Epithelial cell of esophagus (primary cell): ENCODE results near the gene AUTS2.

Experiments used
- DNase-seq: peaks from one replicate; pipeline ENCODE4 v3.0.0; 2010; ENCODE audit warnings: low read depth
- H3K4me3 ChIP-seq: 2 replicates; pipeline ENCODE4 v1.5.1; 2011; ENCODE audit warnings: mild to moderate bottlenecking, low read length, control low read depth
- TF ChIP-seq, protein P1 (sequence below): IDR thresholded peaks from 2 replicates; pipeline ENCODE4 v1.5.1; 2011; ENCODE audit warnings: low read depth, mild to moderate bottlenecking, low read length, control low read depth, inconsistent platforms; ENCODE audit not compliant: insufficient read depth; ENCODE audit errors: missing control alignments

AUTS2 gene

DNA sequence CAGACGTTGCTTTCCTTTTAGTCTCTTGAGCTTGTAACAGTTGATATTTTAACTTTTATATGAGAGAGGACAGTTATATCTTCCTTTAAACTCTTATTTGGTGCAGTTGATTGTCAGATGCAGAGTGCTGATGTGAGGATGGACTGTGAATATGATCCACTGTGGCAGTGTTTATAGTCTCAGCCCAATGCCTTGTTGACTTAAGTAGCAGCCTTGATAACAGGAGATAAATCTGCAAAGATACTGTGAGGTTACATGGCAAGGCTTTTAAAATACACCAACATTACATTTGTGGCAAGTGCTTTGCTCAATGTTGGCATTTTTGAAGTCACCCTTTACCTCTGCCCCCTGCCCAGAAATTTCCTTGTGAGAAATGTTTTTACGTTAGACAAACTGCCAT, 206.7 kb downstream of the AUTS2 start:
- H3K4me3 ChIP-seq, result no peak overlapping the region
- no peak for DNase-seq
- TF ChIP-seq, protein P1, sequence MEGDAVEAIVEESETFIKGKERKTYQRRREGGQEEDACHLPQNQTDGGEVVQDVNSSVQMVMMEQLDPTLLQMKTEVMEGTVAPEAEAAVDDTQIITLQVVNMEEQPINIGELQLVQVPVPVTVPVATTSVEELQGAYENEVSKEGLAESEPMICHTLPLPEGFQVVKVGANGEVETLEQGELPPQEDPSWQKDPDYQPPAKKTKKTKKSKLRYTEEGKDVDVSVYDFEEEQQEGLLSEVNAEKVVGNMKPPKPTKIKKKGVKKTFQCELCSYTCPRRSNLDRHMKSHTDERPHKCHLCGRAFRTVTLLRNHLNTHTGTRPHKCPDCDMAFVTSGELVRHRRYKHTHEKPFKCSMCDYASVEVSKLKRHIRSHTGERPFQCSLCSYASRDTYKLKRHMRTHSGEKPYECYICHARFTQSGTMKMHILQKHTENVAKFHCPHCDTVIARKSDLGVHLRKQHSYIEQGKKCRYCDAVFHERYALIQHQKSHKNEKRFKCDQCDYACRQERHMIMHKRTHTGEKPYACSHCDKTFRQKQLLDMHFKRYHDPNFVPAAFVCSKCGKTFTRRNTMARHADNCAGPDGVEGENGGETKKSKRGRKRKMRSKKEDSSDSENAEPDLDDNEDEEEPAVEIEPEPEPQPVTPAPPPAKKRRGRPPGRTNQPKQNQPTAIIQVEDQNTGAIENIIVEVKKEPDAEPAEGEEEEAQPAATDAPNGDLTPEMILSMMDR, result no peak

DNA sequence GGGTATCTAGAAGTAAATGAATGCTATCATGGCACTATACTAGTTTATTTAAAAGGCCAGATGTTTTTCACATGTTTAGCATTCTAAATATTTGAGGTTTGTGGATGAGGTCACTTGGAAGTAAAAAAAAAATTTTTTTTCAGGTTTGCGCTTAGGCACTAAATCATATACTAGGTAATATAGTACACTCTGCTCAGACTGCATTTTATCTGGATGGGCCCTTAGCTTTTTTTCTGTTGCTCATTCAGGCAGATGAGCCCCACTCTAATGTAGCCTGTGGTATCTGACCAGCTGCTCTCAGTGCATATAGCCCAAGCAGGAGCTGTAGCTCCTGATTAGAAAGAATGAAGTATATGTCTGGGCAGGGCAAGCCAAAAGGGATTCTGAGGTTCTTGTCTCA, 210.1 kb downstream of the AUTS2 start:
- DNase-seq, result no peak
- TF ChIP-seq, protein P1, result no peak

DNA sequence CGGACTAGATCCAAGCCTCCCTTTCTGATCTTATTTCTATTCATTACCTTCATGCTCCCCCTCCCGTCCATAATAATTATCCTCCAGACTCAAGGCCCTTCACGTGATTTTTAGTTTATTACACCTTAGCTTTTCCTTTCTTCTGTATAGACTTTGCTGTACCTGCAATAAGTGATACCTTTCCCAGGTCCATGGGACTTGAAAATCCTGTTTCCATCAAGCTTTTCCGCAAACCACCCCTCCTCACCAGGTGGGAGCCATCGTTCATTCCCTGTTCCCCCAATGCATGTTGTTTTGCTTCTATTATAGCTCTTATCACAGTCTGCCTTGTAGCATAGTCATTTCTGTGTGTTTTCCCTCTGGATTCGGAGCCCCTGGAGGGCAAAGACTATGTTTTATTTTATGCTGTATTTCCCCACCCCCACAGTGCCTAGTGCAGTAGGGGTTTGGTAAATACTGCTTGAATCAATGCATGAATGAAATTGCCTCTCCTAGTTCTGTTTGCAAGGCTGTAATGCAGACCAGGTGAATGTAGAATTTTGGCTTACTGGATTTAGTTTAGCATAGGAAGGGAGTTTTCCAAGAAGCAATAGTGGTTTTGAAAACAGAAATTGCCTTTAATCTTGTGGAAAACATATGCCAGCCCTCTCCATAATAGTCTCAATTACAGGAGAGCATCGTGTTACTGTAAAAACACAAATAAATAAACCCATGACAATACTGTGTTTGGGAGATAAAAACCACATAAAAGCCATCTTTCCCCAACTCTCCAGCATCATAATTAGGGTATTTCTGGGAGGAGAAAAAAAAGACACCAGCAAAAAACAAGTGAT, 213.4 kb downstream of the AUTS2 start:
- no peak for DNase-seq
- H3K4me3 ChIP-seq, result no peak overlapping the region
- TF ChIP-seq, protein P1, result no peak

More for the DNA sequence above, 210.1 kb downstream of the AUTS2 start:
- H3K4me3 ChIP-seq, result no peak overlapping the region

GRCh38 chr7:69812756-69813155, 214.5 kb downstream of the AUTS2 start:
- DNase-seq, result no peak
- TF ChIP-seq, protein P1, result no peak
- no peak overlapping the region for H3K4me3 ChIP-seq

DNA sequence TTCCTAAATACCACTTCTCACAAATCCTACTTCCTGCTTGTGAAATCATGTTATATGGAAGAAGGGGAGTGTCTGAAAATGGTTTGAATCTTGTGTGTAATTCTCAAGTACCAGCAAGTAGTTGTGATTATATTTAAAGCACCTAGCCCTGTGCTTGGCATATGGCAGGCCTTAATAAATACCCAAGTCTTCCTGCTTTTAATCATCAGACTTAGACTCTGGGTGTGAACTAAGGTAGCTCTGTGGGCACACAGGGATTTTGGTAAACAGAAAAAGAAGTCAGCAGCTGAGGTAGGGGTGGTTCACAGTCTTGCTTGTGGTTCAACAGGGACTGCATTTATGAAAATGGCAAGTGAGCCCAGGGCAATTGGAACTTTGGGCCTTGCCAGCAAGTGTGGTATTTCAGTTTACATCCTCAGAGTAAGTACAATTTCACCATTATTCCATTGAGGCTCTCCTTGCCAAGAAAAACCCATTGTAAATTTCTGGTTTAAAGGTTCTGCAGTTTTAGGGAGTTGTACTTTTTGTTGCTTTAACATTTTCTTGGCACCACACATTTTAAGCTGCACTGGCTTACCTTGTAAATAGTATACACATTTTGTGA, 215.5 kb downstream of the AUTS2 start:
- TF ChIP-seq, protein P1, result no peak
- H3K4me3 ChIP-seq, result no peak overlapping the region
- no peak for DNase-seq

- no peak overlapping the region for H3K4me3 ChIP-seq
- DNase-seq, result no peak
- TF ChIP-seq, protein P1, result no peak
Observed at GRCh38 chr7:69814421-69814962, 216.2 kb downstream of the AUTS2 start.
